Erythroblast (primary cell): Measurements from ENCODE around the gene ZNF689.

Experiments
- GATA1 ChIP-seq: IDR thresholded peaks from 2 replicates; pipeline ENCODE4 v1.6.1; 2011; ENCODE audit warnings: low read depth, mild to moderate bottlenecking, control low read depth, low read length, moderate library complexity
- POLR2A ChIP-seq: IDR thresholded peaks from 2 replicates; pipeline ENCODE4 v1.6.1; 2011; ENCODE audit warnings: mild to moderate bottlenecking, low read length

DNA sequence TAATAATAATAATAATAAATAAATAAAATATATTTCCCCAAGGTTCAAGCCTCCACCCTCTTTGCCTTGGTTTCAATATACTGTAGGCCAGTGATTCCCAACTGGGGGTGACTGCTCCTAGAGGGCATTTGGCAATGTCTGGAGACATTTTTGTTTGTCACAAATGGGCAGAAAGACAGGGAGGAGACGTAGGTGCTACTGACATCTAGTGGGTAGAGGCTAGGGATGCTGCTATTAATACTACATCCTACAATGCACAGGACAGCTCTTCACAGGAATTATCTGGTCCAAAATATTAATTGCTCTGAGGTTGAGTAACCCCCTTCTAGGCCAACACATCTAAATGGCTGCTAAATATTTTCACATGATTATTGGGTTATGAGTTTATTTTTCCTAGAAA is 27.8 kb upstream of the ZNF689 start:
- TF ChIP-seq POLR2A (no peak), GATA1 (no peak)
